ACHN (cell line): Measurements from ENCODE around the gene ZNF436.
A peak's percentile ranks its signal among the peaks of the same experiment; 100 is the strongest.
"Not testable (repeated sequence)": the region's sequence is repeated elsewhere in the genome, so short reads cannot be mapped to it uniquely, and the experiment has no call there.

Experiments
- DNase-seq: peaks from one replicate; pipeline ENCODE4 v3.0.0-alpha.2; 2015
- in situ Hi-C: cut with HindIII; loops from 2 replicates; pipeline ENCODE4 v1.10.0; 2017; ENCODE audit warnings: low sequenced_read_pairs, low pct_ligation_motif_present, low pct_unique_long_range_greater_than_20kb

The ZNF436 gene

DNA sequence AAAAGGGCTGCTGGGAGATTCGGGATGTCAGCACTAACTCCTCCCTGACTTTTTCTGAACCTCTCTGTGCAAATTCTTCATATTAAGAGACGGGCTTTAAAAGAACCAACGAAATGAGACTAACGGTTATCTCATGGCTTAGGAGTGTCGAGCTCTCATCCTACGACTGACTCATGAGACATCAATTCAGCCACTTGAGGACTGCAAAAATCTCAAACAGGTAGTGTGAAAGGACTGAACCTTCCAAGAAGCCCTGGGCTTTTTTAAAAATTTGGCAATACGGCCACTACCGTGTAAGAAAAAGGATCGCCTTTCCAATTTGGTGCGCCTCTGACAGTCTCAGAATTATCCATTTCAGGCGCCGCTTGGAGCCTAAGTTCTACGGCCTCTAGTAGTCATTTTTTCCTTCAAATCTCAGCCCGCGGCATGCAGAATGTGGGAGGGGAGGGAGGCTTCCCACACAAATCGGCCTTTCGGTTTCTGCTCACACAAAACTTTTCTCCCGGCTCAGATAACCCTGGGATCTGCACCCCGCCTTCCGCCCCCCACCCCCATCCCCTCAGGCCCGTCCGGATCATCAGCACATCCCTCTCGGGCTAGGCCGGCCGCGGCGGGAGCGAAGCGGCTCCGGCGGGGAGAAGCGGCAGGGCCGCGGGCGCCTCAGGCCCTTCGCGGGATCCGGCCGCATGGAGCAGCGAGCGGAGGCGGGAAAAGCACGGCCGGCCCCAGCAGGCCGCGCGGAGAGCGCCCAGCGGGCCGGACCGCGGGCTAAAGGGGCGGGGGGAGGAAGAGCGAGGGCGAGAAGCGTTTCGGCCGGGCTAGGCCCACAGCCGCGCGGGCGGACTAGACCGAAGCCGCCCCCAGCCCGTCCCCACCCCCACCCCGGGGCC, 26.2 kb downstream of the ZNF436 start:
- in situ Hi-C loops: no loop called here
- DNase-seq: peak; percentile 89

DNA sequence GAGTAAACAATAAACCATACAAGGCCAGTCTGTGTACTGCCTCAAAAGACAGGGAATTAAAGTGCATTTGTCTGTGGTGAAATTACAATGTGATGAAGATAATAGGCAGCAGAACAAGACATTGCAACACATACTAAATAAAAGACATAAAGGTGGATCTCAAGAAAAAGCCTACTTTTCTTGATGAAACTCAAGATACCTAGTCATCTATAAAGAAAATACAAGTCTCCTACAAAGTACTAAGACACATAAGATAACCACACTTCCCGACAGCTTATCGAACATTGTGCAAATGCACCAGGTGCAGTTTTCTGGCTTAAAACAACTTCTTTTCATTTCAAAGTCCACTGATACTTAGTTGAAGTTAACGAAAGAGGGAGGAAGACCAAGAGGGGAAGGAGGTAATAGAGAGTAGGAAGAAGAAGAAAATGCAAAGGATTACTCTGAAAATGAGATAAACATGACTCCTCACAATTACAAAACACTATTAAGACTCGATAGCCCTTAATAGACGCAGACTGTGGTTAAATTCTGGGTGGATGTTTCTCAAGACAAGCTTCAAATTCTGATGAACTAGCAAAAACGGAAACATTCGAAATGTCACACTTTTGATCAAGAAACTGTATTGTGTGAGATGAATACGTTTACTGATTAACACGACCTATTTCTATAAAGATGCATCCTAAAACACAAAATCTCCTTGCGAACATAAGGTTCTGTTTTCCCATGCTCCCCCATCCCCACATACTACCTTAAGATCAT, 27.5 kb downstream of the ZNF436 start:
- in situ Hi-C loops: no loop called here
- no peak for DNase-seq

DNA sequence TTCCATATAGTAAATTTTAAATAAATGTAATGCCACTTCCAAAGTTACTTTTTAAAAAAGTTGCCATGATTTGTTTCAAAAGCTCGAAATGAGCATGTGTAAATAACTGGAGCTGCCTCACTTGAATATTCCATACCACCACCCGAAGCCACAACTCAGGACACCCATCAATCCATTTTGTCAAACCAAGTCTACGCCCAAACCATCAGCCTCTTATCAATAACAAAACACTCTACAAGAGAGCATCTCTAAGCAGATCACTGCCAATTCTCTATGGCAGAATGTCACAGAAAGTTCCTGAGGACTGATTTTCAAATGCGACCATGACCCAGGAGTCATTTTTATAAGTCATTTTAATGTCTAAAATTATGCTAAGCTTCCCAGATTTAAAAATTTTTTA, 30.0 kb downstream of the ZNF436 start:
- in situ Hi-C loops: no loop called here
- no peak for DNase-seq

DNA sequence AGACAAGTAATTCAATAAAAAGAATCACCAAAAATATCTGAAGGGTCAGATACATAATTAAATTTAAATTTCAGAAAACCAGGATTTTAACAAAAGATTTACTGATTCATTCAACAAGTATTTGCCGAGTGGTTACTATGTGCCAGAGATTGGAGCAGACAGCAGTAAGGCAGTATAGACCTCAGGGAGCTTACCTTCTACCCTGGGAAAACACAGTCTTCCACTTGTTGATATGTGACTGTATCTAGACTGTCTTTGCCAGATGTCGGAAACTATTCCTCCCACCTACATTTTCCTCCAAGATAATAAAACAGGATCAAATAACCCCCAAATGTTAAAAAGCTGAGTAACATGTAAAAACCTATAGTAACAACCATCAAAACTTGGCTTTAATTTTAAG, 31.8 kb downstream of the ZNF436 start:
- no peak for DNase-seq
- in situ Hi-C loops: no loop called here

DNA sequence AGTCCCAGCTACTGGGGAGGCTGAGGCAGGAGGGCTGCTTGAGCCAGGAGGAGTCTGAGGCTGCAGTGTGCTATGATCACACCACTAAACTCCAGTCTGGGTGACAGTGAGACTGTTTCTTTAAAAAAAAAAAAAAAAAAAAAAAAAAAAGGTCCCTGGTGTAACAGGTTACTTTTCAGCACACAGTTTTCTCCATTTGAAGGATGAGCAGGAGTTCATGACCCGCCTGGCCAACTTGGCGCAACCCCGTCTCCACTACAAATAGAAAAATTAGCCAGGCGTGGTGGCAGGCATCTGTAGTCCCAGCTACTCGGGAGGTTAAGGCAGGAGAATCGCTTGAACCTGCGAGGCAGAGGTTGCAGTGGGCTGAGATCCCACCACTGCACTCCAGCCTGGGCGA, 37.9 kb downstream of the ZNF436 start:
- no peak for DNase-seq
- in situ Hi-C loops: no loop called here

DNA sequence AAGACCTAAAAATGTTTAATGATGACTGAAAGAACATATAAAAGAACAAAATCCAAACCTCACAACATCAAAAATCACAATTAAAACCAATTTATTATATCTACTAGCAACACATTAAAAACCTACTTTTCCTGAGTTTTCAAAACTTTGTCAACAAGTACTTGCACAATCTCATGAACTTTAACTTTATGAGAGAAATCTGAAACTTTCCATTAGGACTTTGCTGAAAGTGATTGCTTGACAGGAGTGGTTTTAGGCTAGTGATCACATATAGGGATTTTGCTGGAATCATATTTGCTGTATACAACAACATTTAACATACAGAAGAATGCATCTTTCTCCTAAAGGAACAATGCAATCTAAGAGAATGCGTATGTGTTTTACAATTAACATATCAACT, 38.8 kb downstream of the ZNF436 start:
- no peak for DNase-seq
- in situ Hi-C loops: no loop called here

DNA sequence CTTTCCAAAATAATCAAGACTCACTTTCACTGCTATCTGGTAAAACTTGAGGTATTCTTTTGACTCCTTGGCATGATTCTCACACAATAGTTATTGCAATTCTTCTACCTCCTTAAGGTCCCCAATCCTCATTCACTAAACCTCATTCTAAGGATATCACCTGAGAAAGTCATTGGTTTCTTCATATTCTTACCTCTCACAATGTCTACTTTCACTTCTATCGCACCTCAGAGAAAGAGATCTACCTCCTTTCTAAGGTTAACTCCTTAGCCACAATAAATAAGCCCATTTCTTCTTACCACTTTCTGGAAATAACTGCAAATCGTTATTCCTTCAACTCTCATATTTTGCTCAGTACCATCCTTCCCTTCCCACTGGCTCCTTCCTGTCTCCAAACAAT, 44.2 kb downstream of the ZNF436 start:
- in situ Hi-C loops: no loop called here
- DNase-seq: no peak

DNA sequence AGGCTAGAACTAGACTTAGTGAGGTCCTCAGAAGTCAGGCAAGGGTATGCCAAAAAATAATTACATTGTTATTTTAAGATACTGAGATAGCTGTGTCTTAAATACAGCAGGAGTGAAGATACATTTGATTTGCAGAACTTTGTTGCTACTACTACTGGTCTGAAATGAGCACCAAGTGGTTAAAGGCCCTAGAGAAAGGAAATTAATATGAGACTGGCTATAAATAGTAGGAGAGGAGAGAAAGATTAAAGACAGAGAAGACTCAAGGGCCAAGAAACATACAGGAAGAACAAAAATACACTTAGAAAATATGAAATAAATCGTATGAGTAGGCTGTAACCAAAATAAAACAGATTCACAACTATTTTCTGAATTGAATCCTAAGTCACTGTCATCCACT, 46.9 kb downstream of the ZNF436 start:
- in situ Hi-C loops: no loop called here
- DNase-seq: no peak

DNA sequence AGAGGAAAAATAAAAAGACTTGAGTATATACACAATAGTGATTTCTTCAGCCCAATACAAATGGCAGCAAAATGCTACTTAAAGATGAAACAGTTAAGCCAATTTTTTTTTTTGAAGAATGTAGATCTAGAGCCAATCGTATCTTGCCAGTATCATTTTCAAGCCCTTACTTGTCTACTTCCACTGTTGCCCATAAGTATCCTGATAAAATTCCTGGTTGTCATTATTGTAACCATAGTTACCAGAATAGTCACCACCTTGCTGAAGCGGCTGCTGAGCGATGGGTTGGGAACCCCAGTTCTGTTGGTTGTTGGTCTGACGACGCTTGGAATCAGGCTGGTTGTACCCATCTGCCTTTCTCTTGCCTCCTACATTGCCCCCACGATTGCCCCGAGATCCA, 59.4 kb downstream of the ZNF436 start:
- DNase-seq, in situ Hi-C loops: not testable (repeated sequence)
